Smooth muscle cell of the brain vasculature (primary cell): ENCODE data around the gene TNNI2.
A peak's percentile ranks its signal among the peaks of the same experiment; 100 is the strongest.

ENCODE experiments used
- DNase-seq: peaks from one replicate; pipeline ENCODE4 v3.0.0-alpha.2; 2012; ENCODE audit warnings: low read depth, low spot score

The TNNI2 gene

DNA sequence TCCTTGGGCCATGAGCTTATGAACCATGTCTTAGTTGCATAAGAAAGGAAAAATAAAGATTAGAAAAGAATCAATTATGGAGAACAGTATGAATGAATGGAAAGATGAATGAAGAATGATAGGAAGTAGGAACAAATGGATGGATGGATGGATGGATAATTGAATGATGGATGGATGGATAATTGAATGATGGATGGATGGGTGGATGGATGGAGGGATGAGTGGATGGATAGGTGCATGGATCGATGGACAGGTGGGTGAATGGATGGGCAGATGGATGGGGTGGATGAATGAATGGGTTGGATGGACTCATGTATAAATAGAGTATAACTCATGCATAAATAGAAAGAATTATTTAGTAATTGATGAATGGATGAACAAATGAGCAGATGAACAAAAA lies 21.3 kb downstream of the TNNI2 start:
- DNase-seq = no peak

- DNase-seq = no peak
These were observed 22.9 kb downstream of the TNNI2 start for GRCh38 chr11:1861435-1862411.

GRCh38 chr11:1862588-1863351 lies 24.0 kb downstream of the TNNI2 start:
- no peak for DNase-seq

GRCh38 chr11:1863352-1864216 lies 24.8 kb downstream of the TNNI2 start:
- peak; percentile 83 for DNase-seq

- DNase-seq = no peak
These were observed 25.4 kb downstream of the TNNI2 start for GRCh38 chr11:1864231-1864630.

GRCh38 chr11:1864831-1865665 lies 26.3 kb downstream of the TNNI2 start:
- DNase-seq = no peak

GRCh38 chr11:1866226-1866625 lies 27.4 kb downstream of the TNNI2 start:
- DNase-seq = no peak

GRCh38 chr11:1866776-1867175 lies 28.0 kb downstream of the TNNI2 start:
- DNase-seq = no peak

DNA sequence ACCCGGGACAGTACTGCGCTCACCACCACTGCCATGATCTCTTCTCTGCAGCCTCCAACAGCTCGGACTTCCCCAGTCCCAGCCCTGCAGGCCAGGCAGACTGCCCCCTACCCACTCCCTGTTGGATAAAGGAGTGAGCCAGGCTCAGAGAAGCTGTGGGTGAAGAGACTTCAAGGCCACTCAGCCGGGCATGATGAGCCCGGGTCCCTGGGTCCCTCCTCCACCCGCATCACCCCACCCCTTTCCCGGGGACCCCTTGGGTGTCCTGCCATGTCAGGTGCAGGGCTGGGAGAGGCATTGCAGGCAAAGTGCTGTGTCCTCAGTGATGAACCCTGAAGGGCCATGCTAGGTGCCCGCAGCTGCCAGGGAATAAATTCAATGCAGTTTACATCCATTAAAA lies 28.6 kb downstream of the TNNI2 start:
- no peak for DNase-seq

- no peak for DNase-seq
These were observed 29.4 kb downstream of the TNNI2 start for GRCh38 chr11:1868056-1868635.

GRCh38 chr11:1868636-1869291 lies 30.0 kb downstream of the TNNI2 start:
- no peak for DNase-seq

DNA sequence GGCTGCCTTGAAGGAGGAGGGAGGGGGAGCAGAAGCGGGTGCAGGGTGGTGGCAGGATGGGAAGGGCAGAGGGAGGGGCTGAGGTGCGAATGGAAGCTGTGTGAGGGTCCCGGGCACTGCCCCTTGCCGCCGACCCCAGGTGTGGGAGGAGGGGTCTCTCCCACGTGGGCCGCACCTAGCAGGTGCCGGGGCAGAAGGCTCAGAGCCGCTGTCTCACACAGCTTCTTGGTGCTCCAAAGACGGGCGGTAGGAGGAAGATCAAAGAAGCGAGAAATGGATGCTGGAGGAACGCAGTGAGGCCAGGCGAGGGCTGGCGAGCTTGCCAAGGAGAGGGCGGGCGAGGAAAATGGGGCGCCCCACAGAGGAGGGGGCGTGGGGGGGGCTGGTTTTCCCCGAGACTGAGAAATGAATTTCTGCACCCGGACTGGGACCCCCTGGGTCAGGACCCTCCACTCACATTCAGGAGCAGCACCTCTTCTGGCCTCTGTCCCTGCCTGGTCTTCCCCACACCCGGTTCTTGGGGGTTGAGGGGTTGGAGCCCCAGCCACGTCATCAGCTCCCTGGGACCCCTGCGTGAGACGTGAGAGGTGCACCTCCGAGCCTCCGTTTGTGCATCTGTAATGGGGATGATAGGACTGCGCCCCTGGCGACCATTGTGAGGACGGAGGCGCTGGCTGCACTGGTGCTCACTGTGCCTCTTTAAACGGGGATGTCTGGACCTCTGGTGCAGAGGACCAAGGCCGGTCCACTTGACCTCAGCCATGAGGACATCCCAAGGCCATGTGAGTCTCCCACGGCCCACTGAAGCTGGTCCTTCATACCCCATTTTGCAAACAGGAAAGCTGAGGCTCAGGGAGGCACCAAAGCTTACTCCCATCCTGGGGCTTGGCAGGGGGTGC lies 30.9 kb downstream of the TNNI2 start:
- no peak for DNase-seq

GRCh38 chr11:1870326-1870696 lies 31.5 kb downstream of the TNNI2 start:
- DNase-seq = no peak

GRCh38 chr11:1870721-1871466 lies 32.1 kb downstream of the TNNI2 start:
- DNase-seq = no peak

GRCh38 chr11:1871531-1871930 lies 32.8 kb downstream of the TNNI2 start:
- no peak for DNase-seq

GRCh38 chr11:1872267-1872985 lies 33.6 kb downstream of the TNNI2 start:
- DNase-seq = no peak

- DNase-seq = peak; percentile 76
These were observed 34.4 kb downstream of the TNNI2 start for GRCh38 chr11:1873048-1873812.
